H9 (cell line): ENCODE measurements around the gene CBX3. TPM values are rescaled to one million over a fixed set of nuclear protein-coding genes. Genes with fewer than 3 reads are reported as not detected.
A peak's percentile ranks its signal among the peaks of the same experiment; 100 is the strongest.

ENCODE experiments used
- DNase-seq: peaks from one replicate; pipeline ENCODE4 v3.0.0-alpha.2; 2017
- H2AFZ ChIP-seq: one replicate; pipeline ENCODE4 v1.6.1; 2013; ENCODE audit warnings: mild to moderate bottlenecking, low read length, control low read depth, moderate library complexity
- H2AK5ac ChIP-seq: 2 replicates; pipeline ENCODE4 v1.6.1; 2013; ENCODE audit warnings: low read length, control low read depth, mixed read lengths; ENCODE audit not compliant: insufficient read length
- H2BK120ac ChIP-seq: one replicate; pipeline ENCODE4 v1.6.1; 2013; ENCODE audit warnings: low read depth, mild to moderate bottlenecking, low read length, control low read depth, inconsistent platforms; ENCODE audit not compliant: poor library complexity, severe bottlenecking
- H2BK12ac ChIP-seq: 2 replicates; pipeline ENCODE4 v1.6.1; 2013; ENCODE audit warnings: low read length, control low read depth, mixed read lengths, low read depth; ENCODE audit not compliant: insufficient read length
- H2BK15ac ChIP-seq: 2 replicates; pipeline ENCODE4 v1.6.1; 2013; ENCODE audit warnings: low read depth, low read length, control low read depth
- H2BK20ac ChIP-seq: one replicate; pipeline ENCODE4 v1.6.1; 2013; ENCODE audit warnings: low read depth, mild to moderate bottlenecking, low read length, control low read depth, inconsistent platforms; ENCODE audit not compliant: poor library complexity, severe bottlenecking
- H2BK5ac ChIP-seq: 2 replicates; pipeline ENCODE4 v1.6.1; 2013; ENCODE audit warnings: low read length, control low read depth, mixed read lengths; ENCODE audit not compliant: insufficient read length
- H3K14ac ChIP-seq: 2 replicates; pipeline ENCODE4 v1.6.1; 2013; ENCODE audit warnings: low read length, control low read depth; ENCODE audit not compliant: insufficient read depth
- H3K18ac ChIP-seq: 2 replicates; pipeline ENCODE4 v1.6.1; 2013; ENCODE audit warnings: low read depth, mild to moderate bottlenecking, mixed read lengths, low read length, control low read depth; ENCODE audit not compliant: insufficient read length
- H3K23ac ChIP-seq: 2 replicates; pipeline ENCODE4 v1.6.1; 2013; ENCODE audit warnings: low read length, control low read depth, mixed read lengths, low read depth; ENCODE audit not compliant: insufficient read length
- H3K23me2 ChIP-seq: 2 replicates; pipeline ENCODE4 v1.6.1; 2013; ENCODE audit warnings: low read depth, mild to moderate bottlenecking, mixed read lengths, low read length, control low read depth; ENCODE audit not compliant: insufficient read length, poor library complexity, severe bottlenecking
- H3K27ac ChIP-seq: 2 replicates; pipeline ENCODE4 v1.5.1; 2013; ENCODE audit warnings: low read length, control low read depth, mixed read lengths, low read depth; ENCODE audit not compliant: insufficient read length
- H3K27me3 ChIP-seq: 2 replicates; pipeline ENCODE4 v1.6.1; 2013; ENCODE audit warnings: low read length, control low read depth, inconsistent platforms; ENCODE audit not compliant: insufficient read depth
- H3K4ac ChIP-seq: 2 replicates; pipeline ENCODE4 v1.6.1; 2013; ENCODE audit warnings: low read depth, mild to moderate bottlenecking, control low read depth, inconsistent platforms, low read length, moderate library complexity
- H3K4me1 ChIP-seq: 2 replicates; pipeline ENCODE4 v1.6.1; 2013; ENCODE audit warnings: low read length, control low read depth, inconsistent platforms; ENCODE audit not compliant: insufficient read depth
- H3K4me2 ChIP-seq: 2 replicates; pipeline ENCODE4 v1.6.1; 2013; ENCODE audit warnings: low read length, control low read depth, mixed read lengths; ENCODE audit not compliant: insufficient read length, insufficient read depth
- H3K56ac ChIP-seq: 2 replicates; pipeline ENCODE4 v1.6.1; 2013; ENCODE audit warnings: low read depth, mild to moderate bottlenecking, mixed read lengths, low read length, control low read depth; ENCODE audit not compliant: insufficient read length
- H3K79me1 ChIP-seq: 2 replicates; pipeline ENCODE4 v1.6.1; 2013; ENCODE audit warnings: low read depth, mild to moderate bottlenecking, moderate library complexity, low read length, control low read depth, inconsistent platforms; ENCODE audit not compliant: insufficient read depth, poor library complexity, severe bottlenecking
- H3K79me2 ChIP-seq: 2 replicates; pipeline ENCODE4 v1.6.1; 2013; ENCODE audit warnings: low read length, control low read depth, inconsistent platforms; ENCODE audit not compliant: insufficient read depth
- H3K9ac ChIP-seq: 2 replicates; pipeline ENCODE4 v1.6.1; 2013; ENCODE audit warnings: low read length, control low read depth, mixed read lengths; ENCODE audit not compliant: insufficient read length; ENCODE audit errors: extremely low read depth
- H3K9me3 ChIP-seq: one replicate; pipeline ENCODE4 v1.6.1; 2013; ENCODE audit warnings: low read depth, low read length, inconsistent platforms; ENCODE audit not compliant: control insufficient read depth
- H3T11ph ChIP-seq: one replicate; pipeline ENCODE4 v1.6.1; 2013; ENCODE audit warnings: mild to moderate bottlenecking, low read length, control low read depth, inconsistent platforms
- H4K20me1 ChIP-seq: one replicate; pipeline ENCODE4 v1.6.1; 2013; ENCODE audit not compliant: control insufficient read depth, insufficient read length, insufficient read depth
- H4K5ac ChIP-seq: 2 replicates; pipeline ENCODE4 v1.6.1; 2013; ENCODE audit warnings: low read depth, mild to moderate bottlenecking, mixed read lengths, low read length, control low read depth; ENCODE audit not compliant: insufficient read length
- H4K8ac ChIP-seq: replicated peaks from 2 replicates; pipeline ENCODE4 v1.6.1; 2013; ENCODE audit warnings: low read length, control low read depth, mixed read lengths, low read depth; ENCODE audit not compliant: insufficient read length
- H4K91ac ChIP-seq: 2 replicates; pipeline ENCODE4 v1.6.1; 2013; ENCODE audit warnings: low read depth, mild to moderate bottlenecking, moderate library complexity, mixed read lengths, low read length, control low read depth; ENCODE audit not compliant: insufficient read length
- H3K27ac Mint-ChIP-seq, 3 experiments: 2 replicates in 2 of 3; 3 replicates in 1 of 3; pipeline ENCODE4 v1.8.0; 2020 to 2021; ENCODE audit warnings: mixed read lengths in 3 of 3, mild to moderate bottlenecking in 1 of 3, moderate library complexity in 1 of 3
- H3K27me3 Mint-ChIP-seq: 2 replicates; pipeline ENCODE4 v1.8.0; 2021; ENCODE audit warnings: low read depth, mild to moderate bottlenecking, moderate library complexity, mixed read lengths
- H3K36me3 Mint-ChIP-seq, 3 experiments: 2 replicates in 2 of 3; 3 replicates in 1 of 3; pipeline ENCODE4 v1.8.0; 2020 to 2021; ENCODE audit warnings: low read depth in 3 of 3, mixed read lengths in 3 of 3; ENCODE audit not compliant: insufficient read depth in 1 of 3
- H3K4me1 Mint-ChIP-seq, 2 experiments: 2 replicates each; pipeline ENCODE4 v1.8.0; 2020; ENCODE audit warnings: mixed read lengths in 2 of 2
- H3K4me3 Mint-ChIP-seq, 2 experiments: 2 replicates in 1 of 2; 3 replicates in 1 of 2; pipeline ENCODE4 v1.8.0; 2020 to 2021; ENCODE audit warnings: mild to moderate bottlenecking in 2 of 2, mixed read lengths in 2 of 2, moderate library complexity in 1 of 2
- H3K9me3 Mint-ChIP-seq, 2 experiments: 2 replicates in 1 of 2; 3 replicates in 1 of 2; pipeline ENCODE4 v1.8.0; 2020; ENCODE audit warnings: mild to moderate bottlenecking in 2 of 2, mixed read lengths in 2 of 2, moderate library complexity in 1 of 2
- WGBS: extraction: QIAGEN DNeasy Blood & Tissue Kit; methylation state at CpG from one replicate; pipeline ENCODE4 v1.1.7; 2013; ENCODE audit warnings: missing lambda C conversion rate, low lambda C conversion rate, mixed read lengths; ENCODE audit not compliant: insufficient read length; ENCODE audit errors: extremely low coverage; 5-methylcytosine and 5-hydroxymethylcytosine counted together
- total RNA-seq: library from RNA; stranded (reverse); gene quantifications from 2 replicates; pipeline ENCODE4 v1.2.1, GENCODE V29; 2021
- TF ChIP-seq, protein P1 (sequence below): fragments of 200-600 bp; sonication (generic); conservative IDR thresholded peaks from 3 replicates; pipeline ENCODE4 v1.8.0; 2021; ENCODE audit warnings: antibody characterized with exemption, mild to moderate bottlenecking

The CBX3 gene
- total RNA-seq, 1 experiment from 2014 or later, result 288 TPM

DNA sequence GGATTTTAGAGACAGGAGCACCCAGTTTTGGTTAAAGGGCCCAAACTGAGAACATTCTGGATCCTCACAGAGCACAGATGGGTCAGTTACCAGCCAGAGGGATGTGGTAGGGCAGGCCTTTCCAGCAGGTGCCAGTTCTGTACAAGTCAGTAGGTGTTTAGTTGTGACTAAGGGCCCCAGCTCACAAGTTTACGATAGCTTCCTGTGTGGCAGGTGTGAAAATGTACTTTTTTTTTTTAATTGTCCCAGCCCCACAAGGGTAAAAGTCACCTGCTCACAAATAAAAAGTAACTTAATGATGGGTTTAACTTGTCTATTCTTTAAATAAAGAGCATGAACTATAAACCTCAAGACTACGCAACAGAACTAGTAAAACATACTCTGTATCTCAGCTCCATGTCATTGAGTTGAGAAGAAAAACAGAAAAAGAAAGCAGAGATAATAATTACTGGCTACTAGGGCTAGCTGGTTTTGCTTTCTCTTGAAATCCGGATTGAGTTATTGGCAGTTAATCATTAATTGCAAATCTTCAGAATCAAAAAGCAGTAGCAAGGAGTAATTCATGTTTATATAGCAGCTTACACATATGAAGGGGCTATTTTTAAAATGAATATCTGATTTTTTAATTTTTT lies 34.1 kb upstream of the CBX3 start:
- H2BK120ac ChIP-seq, result no peak overlapping the region
- no peak overlapping the region for H3K27ac ChIP-seq
- peaks cover 14% of the 10 kb centered on the region for H3K79me1 ChIP-seq
- no peak overlapping the region for H4K91ac ChIP-seq
- H3K27me3 ChIP-seq, result no peaks in the 10 kb centered on the region
- H2BK5ac ChIP-seq, result no peak overlapping the region
- DNase-seq, result no peak
- H3K36me3 Mint-ChIP-seq, result peaks cover 14 to 49% (median 28%) of the 10 kb centered on the region in 3 experiments; a peak in 6 of 7 replicates
- no peak overlapping the region for H3K14ac ChIP-seq
- H3K18ac ChIP-seq, result no peak overlapping the region
- no peak overlapping the region for H2BK15ac ChIP-seq
- TF ChIP-seq, protein P1, sequence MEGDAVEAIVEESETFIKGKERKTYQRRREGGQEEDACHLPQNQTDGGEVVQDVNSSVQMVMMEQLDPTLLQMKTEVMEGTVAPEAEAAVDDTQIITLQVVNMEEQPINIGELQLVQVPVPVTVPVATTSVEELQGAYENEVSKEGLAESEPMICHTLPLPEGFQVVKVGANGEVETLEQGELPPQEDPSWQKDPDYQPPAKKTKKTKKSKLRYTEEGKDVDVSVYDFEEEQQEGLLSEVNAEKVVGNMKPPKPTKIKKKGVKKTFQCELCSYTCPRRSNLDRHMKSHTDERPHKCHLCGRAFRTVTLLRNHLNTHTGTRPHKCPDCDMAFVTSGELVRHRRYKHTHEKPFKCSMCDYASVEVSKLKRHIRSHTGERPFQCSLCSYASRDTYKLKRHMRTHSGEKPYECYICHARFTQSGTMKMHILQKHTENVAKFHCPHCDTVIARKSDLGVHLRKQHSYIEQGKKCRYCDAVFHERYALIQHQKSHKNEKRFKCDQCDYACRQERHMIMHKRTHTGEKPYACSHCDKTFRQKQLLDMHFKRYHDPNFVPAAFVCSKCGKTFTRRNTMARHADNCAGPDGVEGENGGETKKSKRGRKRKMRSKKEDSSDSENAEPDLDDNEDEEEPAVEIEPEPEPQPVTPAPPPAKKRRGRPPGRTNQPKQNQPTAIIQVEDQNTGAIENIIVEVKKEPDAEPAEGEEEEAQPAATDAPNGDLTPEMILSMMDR, result no peak
- peaks cover 10% of the 10 kb centered on the region for H3K4me1 ChIP-seq
- no peak overlapping the region for H3K56ac ChIP-seq
- no peak overlapping the region for H2AK5ac ChIP-seq
- H3K23me2 ChIP-seq, result no peaks in the 10 kb centered on the region
- WGBS, result no CpG with 5 or more reads among the region's 3 CpGs
- no peak overlapping the region for H4K5ac ChIP-seq
- peaks cover 44% of the 10 kb centered on the region for H3K79me2 ChIP-seq
- no peak overlapping the region for H2AFZ ChIP-seq
- no peaks in the 10 kb centered on the region for H4K20me1 ChIP-seq
- peak overlapping the region in 1 of 3 experiments; percentile 65; a peak in 2 of 7 replicates for H3K27ac Mint-ChIP-seq
- H3K27me3 Mint-ChIP-seq, result no peaks in the 10 kb centered on the region
- no peak overlapping the region for H3K23ac ChIP-seq
- no peak overlapping the region for H2BK20ac ChIP-seq
- peaks cover 0 to 9% of the 10 kb centered on the region in 2 experiments; a peak in 4 of 5 replicates for H3K9me3 Mint-ChIP-seq
- no peak overlapping the region for H2BK12ac ChIP-seq
- H3K4ac ChIP-seq, result no peak overlapping the region
- no peak overlapping the region for H3K4me2 ChIP-seq
- no peak overlapping the region for H4K8ac ChIP-seq
- no peak overlapping the region for H3K4me3 Mint-ChIP-seq
- peaks cover 19 to 27% of the 10 kb centered on the region in 2 experiments for H3K4me1 Mint-ChIP-seq
- no peak overlapping the region for H3T11ph ChIP-seq
- H3K9me3 ChIP-seq, result no peaks in the 10 kb centered on the region
- H3K9ac ChIP-seq, result no peak overlapping the region
